ENCODE data around the gene ACBD4. TPM values are rescaled to one million over a fixed set of nuclear protein-coding genes. Genes with fewer than 3 reads are reported as not detected.

The ACBD4 gene
- total and polyA plus RNA-seq, 10 of the 15 experiments (the other 5 are each of a cell fraction or from before 2014, with no cell fraction given): 0.20 to 13.8 (median 6.9) TPM

- SMC1A ChIA-PET (ENCODE audit: uncharacterized antibody, unreplicated experiment): interaction anchor here (2.1 to 3.4 kb wide), 3 partner anchors 13 to 82 kb away, joined by 13 to 81 read pairs (median 72); partner anchors contain the start of gene HEXIM1
- no peak overlapping the region for H3K27ac ChIP-seq (ENCODE audit: control insufficient read depth, insufficient read depth)
- DNase-seq (ENCODE audit: low read depth, low spot score): no peak
- peaks cover 8% of the 10 kb centered on the region for H3K4me1 ChIP-seq (ENCODE audit: control insufficient read depth, insufficient read depth, low read length)
- CTCF ChIA-PET: interaction anchor here (2.1 to 8.1 kb wide), 5 partner anchors 12 to 98 kb away, joined by 8 to 291 read pairs (median 58); partner anchors contain the start of genes HEXIM1 and HEXIM2
- H3K9ac ChIP-seq (ENCODE audit: control insufficient read depth, insufficient read depth, low read length): 0 out of 2 replicates have a peak overlapping the region, but pooled peaks have one; percentile 85
- no peak for ATAC-seq
- POLR2A ChIA-PET: interaction anchor here (0.6 to 1.5 kb wide), 3 partner anchors 8 to 20 kb away, joined by 3 to 5 read pairs (median 3); no protein-coding TSS in a partner anchor
- 67% methylated on average over 12 of the region's 12 CpGs for WGBS (ENCODE audit: insufficient coverage, insufficient replicate concordance, low lambda C conversion rate, missing lambda C conversion rate)
- H3K36me3 ChIP-seq (ENCODE audit: control insufficient read depth in 2 of 2, insufficient read depth in 2 of 2, low read length in 1 of 2): no peaks in the 10 kb centered on the region
- FAIRE-seq: no peak
- no peaks in the 10 kb centered on the region for H3K9me3 ChIP-seq (replicated peaks; ENCODE audit: control insufficient read depth, insufficient read depth, low read length)
- no peaks in the 10 kb centered on the region for H3K27me3 ChIP-seq (replicated peaks in 1 of 2; ENCODE audit: control insufficient read depth in 2 of 2, insufficient read depth in 2 of 2, low read length in 1 of 2)
- no TSS peak for BruUV-seq (replicated peaks)
- intact Hi-C loops (cut with micrococcal nuclease; ENCODE audit: unreplicated experiment) (no loop called here), in situ Hi-C loops (cut with MboI) (loop anchor here (5.0 kb wide), 1 partner anchor 60 kb away; no protein-coding TSS in a partner anchor)
- peak overlapping the region; percentile 99 for H3K4me2 ChIP-seq (ENCODE audit: control insufficient read depth, insufficient read depth)
- TF ChIP-seq RELB (IDR thresholded peaks at IDR 0.05; ENCODE audit: low read depth) (no peak), CHD4 (IDR thresholded peaks at IDR 0.05) (no peak), LARP7 (IDR thresholded peaks at IDR 0.05) (no peak), BHLHE40 (IDR thresholded peaks at IDR 0.05; ENCODE audit: borderline replicate concordance in 1 of 2, low read depth in 2 of 2, low read length in 1 of 2) (no peak), POLR2A (IDR thresholded peaks at IDR 0.05; ENCODE audit: low read depth, low read length) (no peak)
- RAD21 ChIA-PET (ENCODE audit: unreplicated experiment): interaction anchor here (1.5 to 3.2 kb wide), 3 partner anchors 13 to 89 kb away, joined by 8 to 121 read pairs (median 108); partner anchors contain the start of gene HEXIM1
- H3K79me2 ChIP-seq (ENCODE audit: control insufficient read depth, insufficient read depth, low read length): peaks cover 4% of the 10 kb centered on the region
- 0 out of 2 replicates have a peak overlapping the region, but pooled peaks have one; percentile 27 for H3K4me3 ChIP-seq
- H2AFZ ChIP-seq (ENCODE audit: control insufficient read depth, low read depth, low read length): no peak overlapping the region
- no peaks in the 10 kb centered on the region for H4K20me1 ChIP-seq (ENCODE audit: control insufficient read depth, insufficient read depth)
These were observed 1.5 kb downstream of the ACBD4 start for GRCh38 chr17:45136846-45137560.

All from GM12878 (cell line).